Measurements from ENCODE around the gene C3orf33.
"Not testable (repeated sequence)": the region's sequence is repeated elsewhere in the genome, so short reads cannot be mapped to it uniquely, and the experiment has no call there.

Gene C3orf33

GRCh38 chr3:155847993-155848392 is 41.9 kb upstream of the C3orf33 start (continued):
- TF ChIP-seq CSRNP3 (CRISPR knock-in tag; IDR thresholded peaks at IDR 0.05) (no peak), ARNTL (CRISPR knock-in tag; IDR thresholded peaks at IDR 0.05; ENCODE audit: borderline replicate concordance, low read depth) (no peak), TCF4 (CRISPR knock-in tag; IDR thresholded peaks at IDR 0.05; ENCODE audit: borderline replicate concordance) (no peak)

GRCh38 chr3:155846119-155846518 is 40.0 kb upstream of the C3orf33 start:
- ATAC-seq = no peak
- TF ChIP-seq ZNF8 (CRISPR knock-in tag; IDR thresholded peaks at IDR 0.05) = no peak
- TF ChIP-seq ZNF565 (CRISPR knock-in tag; conservative IDR thresholded peaks at IDR 0.05; ENCODE audit: low read depth) = no peak
- TF ChIP-seq GLIS3 (CRISPR knock-in tag; IDR thresholded peaks at IDR 0.05) = no peak
- no peak for TF ChIP-seq ISL1 (CRISPR knock-in tag; IDR thresholded peaks at IDR 0.05)
- no peak for TF ChIP-seq OSR1 (CRISPR knock-in tag; IDR thresholded peaks at IDR 0.05)
- TF ChIP-seq SNAI2 (CRISPR knock-in tag; IDR thresholded peaks at IDR 0.05) = no peak
- no peak for TF ChIP-seq RARB (CRISPR knock-in tag; IDR thresholded peaks at IDR 0.05)
- TF ChIP-seq ARNTL (CRISPR knock-in tag; IDR thresholded peaks at IDR 0.05; ENCODE audit: borderline replicate concordance, low read depth) = no peak

GRCh38 chr3:155843569-155843968 is 37.5 kb upstream of the C3orf33 start:
- no peak for ATAC-seq
- TF ChIP-seq ZFP3 (CRISPR knock-in tag; IDR thresholded peaks at IDR 0.05) = no peak

- no peak for TF ChIP-seq TCF4 (CRISPR knock-in tag; IDR thresholded peaks at IDR 0.05; ENCODE audit: borderline replicate concordance)
- TF ChIP-seq ZNF565 (CRISPR knock-in tag; conservative IDR thresholded peaks at IDR 0.05; ENCODE audit: low read depth) = no peak
- no peak for TF ChIP-seq CSDC2 (CRISPR knock-in tag; IDR thresholded peaks at IDR 0.05)
- no peak for TF ChIP-seq PPARA (CRISPR knock-in tag; IDR thresholded peaks at IDR 0.05; ENCODE audit: borderline replicate concordance)
- TF ChIP-seq BACH2 (CRISPR knock-in tag; IDR thresholded peaks at IDR 0.05; ENCODE audit: borderline replicate concordance) = no peak
- no peak for TF ChIP-seq CREB5 (CRISPR knock-in tag; IDR thresholded peaks at IDR 0.05; ENCODE audit: low read depth)
- TF ChIP-seq ZNF70 (CRISPR knock-in tag; IDR thresholded peaks at IDR 0.05) = no peak
- TF ChIP-seq SNAI2 (CRISPR knock-in tag; IDR thresholded peaks at IDR 0.05) = no peak
- no peak for TF ChIP-seq ESRRG (CRISPR knock-in tag; IDR thresholded peaks at IDR 0.05)
- no peak for ATAC-seq
These were observed 29.4 kb upstream of the C3orf33 start for GRCh38 chr3:155835341-155836071.

GRCh38 chr3:155828490-155829098 is 22.5 kb upstream of the C3orf33 start:
- not testable (repeated sequence) for ATAC-seq

- no peak for ATAC-seq
- TF ChIP-seq CSRNP3 (CRISPR knock-in tag; IDR thresholded peaks at IDR 0.05) (no peak), ZNF565 (CRISPR knock-in tag; conservative IDR thresholded peaks at IDR 0.05; ENCODE audit: low read depth) (no peak)
These were observed 9.0 kb upstream of the C3orf33 start for GRCh38 chr3:155815030-155815545.

- not testable (repeated sequence) for ATAC-seq
These were observed 7.1 kb upstream of the C3orf33 start for GRCh38 chr3:155813224-155813623.
